ENCODE data around the gene HIVEP1. TPM values are rescaled to one million over a fixed set of nuclear protein-coding genes. Genes with fewer than 3 reads are reported as not detected.

HIVEP1 gene
- polyA plus RNA-seq, 1 of the 3 experiments (the other 2 are of a cell fraction): 7.7 TPM

GRCh38 chr6:12200015-12200564 lies 188.0 kb downstream of the HIVEP1 start:
- Histone ChIP-seq H3K27me3 (ENCODE audit: insufficient read depth) (no peaks in the 10 kb centered on the region), H3K9me2 (no peaks in the 10 kb centered on the region), H3K4me1 (ENCODE audit: control insufficient read depth in 1 of 2, insufficient read depth in 2 of 2, low read depth in 1 of 2, low read length in 1 of 2) (no peaks in the 10 kb centered on the region; a peak in 1 of 4 replicates), H4K20me1 (ENCODE audit: insufficient read depth) (no peaks in the 10 kb centered on the region), H3F3A (replicated peaks; ENCODE audit: insufficient read depth) (no peaks in the 10 kb centered on the region), H3K9me3 (no peaks in the 10 kb centered on the region), H3K9ac (no peak overlapping the region), H2AFZ (ENCODE audit: low read depth) (no peak overlapping the region; the same call in 1 of the 2 replicates), H3K4me3 (ENCODE audit: low read depth in 2 of 2, low read length in 1 of 2) (no peak overlapping the region), H3K79me2 (ENCODE audit: insufficient read depth) (no peaks in the 10 kb centered on the region), H3K27ac (ENCODE audit: low read depth in 2 of 2, low read length in 1 of 2) (no peak overlapping the region), H3K4me2 (no peak overlapping the region), H3K36me3 (replicated peaks in 1 of 2; ENCODE audit: control insufficient read depth in 1 of 2, insufficient read depth in 2 of 2, low read length in 1 of 2) (no peaks in the 10 kb centered on the region)
- TF ChIP-seq USF1 (IDR thresholded peaks at IDR 0.05; ENCODE audit: borderline replicate concordance, low read depth): no peak
- no peak for TF ChIP-seq EP300 (IDR thresholded peaks at IDR 0.05; ENCODE audit: borderline replicate concordance in 1 of 2, low read depth in 1 of 2, low read length in 1 of 2)
- TF ChIP-seq MXI1 (IDR thresholded peaks at IDR 0.05; ENCODE audit: low read depth, low read length): no peak
- no peak for TF ChIP-seq TEAD4 (IDR thresholded peaks at IDR 0.05; ENCODE audit: borderline replicate concordance, insufficient read depth)
- TF ChIP-seq ZBTB33 (IDR thresholded peaks at IDR 0.05; ENCODE audit: borderline replicate concordance, low read depth): no peak
- no peak for TF ChIP-seq FOXM1 (IDR thresholded peaks at IDR 0.05; ENCODE audit: low read depth)
- no peak for TF ChIP-seq POLR2AphosphoS5 (IDR thresholded peaks at IDR 0.05; ENCODE audit: low read depth, low read length)
- no peak for TF ChIP-seq TCF12 (IDR thresholded peaks at IDR 0.05)
- TF ChIP-seq ELF1 (IDR thresholded peaks at IDR 0.05): no peak
- TF ChIP-seq IRF3 (IDR thresholded peaks at IDR 0.05; ENCODE audit: low read depth, low read length): no peak
- no peak for TF ChIP-seq FOXJ3 (CRISPR knock-in tag; IDR thresholded peaks at IDR 0.05)
- TF ChIP-seq MEF2A (IDR thresholded peaks at IDR 0.05; ENCODE audit: borderline replicate concordance, low read depth): no peak
- TF ChIP-seq RAD21 (IDR thresholded peaks at IDR 0.05; ENCODE audit: low read length): no peak
- no peak for TF ChIP-seq RCOR1 (IDR thresholded peaks at IDR 0.05; ENCODE audit: low read length)
- TF ChIP-seq MAX (IDR thresholded peaks at IDR 0.05; ENCODE audit: low read depth): no peak
- no peak for TF ChIP-seq YY1 (IDR thresholded peaks at IDR 0.05; ENCODE audit: low read depth)
- no peak for TF ChIP-seq CTCF (IDR thresholded peaks at IDR 0.05)
- TF ChIP-seq SIN3A (IDR thresholded peaks at IDR 0.05; ENCODE audit: borderline replicate concordance, low read depth, low read length): no peak
- no peak for TF ChIP-seq RFX5 (IDR thresholded peaks at IDR 0.05; ENCODE audit: low read length)
- no peak for TF ChIP-seq EZH2phosphoT487 (IDR thresholded peaks at IDR 0.05; ENCODE audit: borderline replicate concordance, low read depth)
- POLR2A ChIA-PET: no interaction called here
- WGBS (ENCODE audit: low lambda C conversion rate): 85% methylated on average over 2 of the region's 3 CpGs
- no peak for DNase-seq
- CTCF ChIA-PET: no interaction called here

Measured in SK-N-SH (cell line).